Body of pancreas (tissue), 4 donors: ENCODE data around the gene CKLF.

Experiments used
- POLR2A ChIP-seq, 3 donors: fragments of 450-650 bp; IDR thresholded peaks; one replicate each; pipeline ENCODE4 v1.6.1; 2016; ENCODE audit warnings: antibody characterized with exemption in 3 of 3, mild to moderate bottlenecking in 2 of 3
- TF ChIP-seq, protein P1 (sequence below), 7 experiments: fragments of 450-650 bp in 4 of 7; fragments of 200-600 bp in 3 of 7; sonication (generic) in 3 of 7; IDR thresholded peaks; one replicate each; pipeline ENCODE4 v1.5.1; 2016 to 2019; ENCODE audit warnings: antibody characterized with exemption in 7 of 7

- TF ChIP-seq, protein P1, sequence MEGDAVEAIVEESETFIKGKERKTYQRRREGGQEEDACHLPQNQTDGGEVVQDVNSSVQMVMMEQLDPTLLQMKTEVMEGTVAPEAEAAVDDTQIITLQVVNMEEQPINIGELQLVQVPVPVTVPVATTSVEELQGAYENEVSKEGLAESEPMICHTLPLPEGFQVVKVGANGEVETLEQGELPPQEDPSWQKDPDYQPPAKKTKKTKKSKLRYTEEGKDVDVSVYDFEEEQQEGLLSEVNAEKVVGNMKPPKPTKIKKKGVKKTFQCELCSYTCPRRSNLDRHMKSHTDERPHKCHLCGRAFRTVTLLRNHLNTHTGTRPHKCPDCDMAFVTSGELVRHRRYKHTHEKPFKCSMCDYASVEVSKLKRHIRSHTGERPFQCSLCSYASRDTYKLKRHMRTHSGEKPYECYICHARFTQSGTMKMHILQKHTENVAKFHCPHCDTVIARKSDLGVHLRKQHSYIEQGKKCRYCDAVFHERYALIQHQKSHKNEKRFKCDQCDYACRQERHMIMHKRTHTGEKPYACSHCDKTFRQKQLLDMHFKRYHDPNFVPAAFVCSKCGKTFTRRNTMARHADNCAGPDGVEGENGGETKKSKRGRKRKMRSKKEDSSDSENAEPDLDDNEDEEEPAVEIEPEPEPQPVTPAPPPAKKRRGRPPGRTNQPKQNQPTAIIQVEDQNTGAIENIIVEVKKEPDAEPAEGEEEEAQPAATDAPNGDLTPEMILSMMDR (IDR thresholded peaks at IDR 0.05): no peak
- TF ChIP-seq POLR2A (IDR thresholded peaks at IDR 0.05): peak in 2 of 3 donors; percentile 69 to 73
These were observed 35.4 kb upstream of the CKLF start for GRCh38 chr16:66516808-66517585.
